ENCODE results near the gene PMEL.

- TF ChIP-seq TAF1 (IDR thresholded peaks at IDR 0.05; ENCODE audit: borderline replicate concordance, insufficient read depth, low read length) (no peak), REST (IDR thresholded peaks at IDR 0.05; ENCODE audit: insufficient read depth in 1 of 2, low read depth in 2 of 2, low read length in 2 of 2) (no peak)
Observed at GRCh38 chr12:55972042-55972441, 6.2 kb upstream of the PMEL start.
